OCI-LY3 (cell line): ENCODE measurements around the gene OR7C1.
A peak's percentile ranks its signal among the peaks of the same experiment; 100 is the strongest.
"Not testable (repeated sequence)": the region's sequence is repeated elsewhere in the genome, so short reads cannot be mapped to it uniquely, and the experiment has no call there.

Experiments used
- H2AFZ ChIP-seq: fragments of 200-600, 300-600 bp; shearing (Covaris generic); 2 replicates; pipeline ENCODE4 v1.6.0; 2014; ENCODE audit warnings: antibody characterized with exemption, low read depth, low read length
- H3K27ac ChIP-seq: fragments of 200-600, 300-600 bp; sonication (generic); 2 replicates; pipeline ENCODE4 v1.5.1; 2014; ENCODE audit warnings: mild to moderate bottlenecking, low read length, moderate library complexity, mixed read lengths
- H3K27me3 ChIP-seq: fragments of 200-600, 300-600 bp; sonication (generic); 2 replicates; pipeline ENCODE4 v1.6.1; 2014; ENCODE audit warnings: low read depth, low read length, mixed read lengths
- H3K36me3 ChIP-seq: fragments of 200-600, 300-600 bp; sonication (generic); replicated peaks from 2 replicates; pipeline ENCODE3; 2014; ENCODE audit warnings: low read depth, low read length, mixed read lengths
- H3K4me1 ChIP-seq: fragments of 300-600, 200-600 bp; sonication (generic); 2 replicates; pipeline ENCODE4 v1.6.1; 2014; ENCODE audit warnings: low read length, mixed read lengths
- H3K4me2 ChIP-seq: fragments of 200-600, 300-600 bp; sonication (generic); 2 replicates; pipeline ENCODE4 v1.6.1; 2014; ENCODE audit warnings: low read length, mixed read lengths
- H3K4me3 ChIP-seq: fragments of 300-600, 200-600 bp; sonication (generic); 2 replicates; pipeline ENCODE4 v1.5.1; 2014; ENCODE audit warnings: antibody characterized with exemption, mild to moderate bottlenecking, low read length, moderate library complexity
- H3K79me2 ChIP-seq: fragments of 300-600, 200-600 bp; shearing (Covaris generic); 2 replicates; pipeline ENCODE4 v1.6.1; 2014; ENCODE audit warnings: mild to moderate bottlenecking, low read length, mixed read lengths
- H3K9ac ChIP-seq: fragments of 300-600, 200-600 bp; shearing (Covaris generic); 2 replicates; pipeline ENCODE4 v1.6.0; 2014; ENCODE audit warnings: mild to moderate bottlenecking, low read length, moderate library complexity
- H3K9me3 ChIP-seq: fragments of 200-600, 300-600 bp; shearing (Covaris generic); 2 replicates; pipeline ENCODE4 v1.6.1; 2014; ENCODE audit warnings: low read length, mixed read lengths; ENCODE audit not compliant: insufficient read depth
- H4K20me1 ChIP-seq: fragments of 200-600, 300-600 bp; sonication (generic); 2 replicates; pipeline ENCODE4 v1.6.1; 2016; ENCODE audit warnings: low read length, mixed read lengths; ENCODE audit not compliant: insufficient read depth
- CTCF ChIP-seq: fragments of 200-600, 300-600 bp; sonication (generic); IDR thresholded peaks from 2 replicates; pipeline ENCODE4 v1.5.1; 2014; ENCODE audit warnings: antibody characterized with exemption, low read length, low read depth
- EZH2phosphoT487 ChIP-seq: fragments of 200-600 bp; shearing (Covaris generic); IDR thresholded peaks from 2 replicates; pipeline ENCODE4 v1.6.1; 2018; ENCODE audit warnings: antibody characterized with exemption, mixed run types, low read depth

The OR7C1 gene

DNA sequence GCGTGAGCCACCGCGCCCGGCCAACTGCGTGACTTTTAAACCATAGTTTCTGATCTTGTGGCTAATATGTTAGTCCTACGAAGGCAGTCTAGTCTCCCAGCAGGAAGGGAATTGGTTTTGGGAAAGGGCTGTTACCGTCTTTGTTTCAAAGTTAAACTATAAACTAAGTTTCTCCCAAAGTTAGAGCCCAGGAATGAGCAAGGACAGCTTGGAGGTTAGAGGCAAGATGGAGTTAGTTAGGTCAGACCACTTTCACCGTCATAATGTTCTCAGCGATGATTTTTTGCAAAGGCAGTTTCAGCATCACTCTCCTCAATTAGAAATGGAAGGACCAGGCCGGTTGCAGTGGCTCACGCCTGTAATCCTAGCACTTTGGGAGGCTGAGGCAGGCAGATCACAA, 39.0 kb downstream of the OR7C1 start:
- H3K4me1 ChIP-seq = no peaks in the 10 kb centered on the region
- H3K9me3 ChIP-seq = no peaks in the 10 kb centered on the region
- no peaks in the 10 kb centered on the region for H3K36me3 ChIP-seq
- no peaks in the 10 kb centered on the region for H3K79me2 ChIP-seq
- H3K9ac ChIP-seq = no peak overlapping the region
- H3K4me2 ChIP-seq = no peak overlapping the region
- H3K27ac ChIP-seq = no peak overlapping the region
- no peak for TF ChIP-seq EZH2phosphoT487
- TF ChIP-seq CTCF = no peak
- no peak overlapping the region for H3K4me3 ChIP-seq
- H3K27me3 ChIP-seq = peaks cover 29% of the 10 kb centered on the region
- no peak overlapping the region for H2AFZ ChIP-seq
- no peaks in the 10 kb centered on the region for H4K20me1 ChIP-seq

DNA sequence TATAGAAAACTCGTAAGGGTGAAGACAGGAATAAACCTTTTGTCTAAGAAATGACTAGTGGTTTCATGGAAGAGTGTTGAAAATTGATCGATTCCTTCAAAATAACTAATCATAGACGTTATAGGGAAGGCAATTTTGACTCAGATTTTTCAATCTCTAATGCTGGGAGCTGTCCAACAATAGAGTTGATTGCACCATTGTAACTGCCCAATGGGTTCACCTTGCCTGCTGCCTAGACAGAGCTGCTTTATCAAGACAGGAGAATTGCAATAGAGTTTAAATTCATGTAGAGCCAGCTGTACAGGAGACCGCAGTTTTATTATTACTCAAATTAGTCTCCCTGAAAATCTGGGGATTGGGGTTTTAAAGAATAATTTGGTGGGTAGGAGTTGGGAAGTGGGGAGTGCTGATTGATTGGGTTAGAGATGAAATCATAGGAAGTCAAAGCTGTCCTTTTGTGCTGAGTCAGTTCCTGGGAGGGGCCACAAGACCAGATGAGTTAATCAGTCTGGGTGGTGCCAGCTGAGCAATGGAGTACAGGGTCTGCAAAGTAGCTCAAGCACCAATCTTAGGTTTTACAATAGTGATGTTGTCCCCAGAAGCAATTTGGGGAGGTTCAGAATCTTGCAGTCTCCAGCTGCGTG, 39.8 kb downstream of the OR7C1 start:
- TF ChIP-seq CTCF (no peak), EZH2phosphoT487 (no peak)
- Histone ChIP-seq H3K9ac (no peak overlapping the region), H3K27ac (no peak overlapping the region), H3K79me2 (no peaks in the 10 kb centered on the region), H4K20me1 (no peaks in the 10 kb centered on the region), H3K36me3 (no peaks in the 10 kb centered on the region), H3K4me1 (no peaks in the 10 kb centered on the region), H3K4me3 (no peak overlapping the region), H3K27me3 (peaks cover 31% of the 10 kb centered on the region), H3K4me2 (no peak overlapping the region), H3K9me3 (no peaks in the 10 kb centered on the region), H2AFZ (no peak overlapping the region)

- not testable (repeated sequence) for H3K4me2 ChIP-seq, H4K20me1 ChIP-seq, H3K4me1 ChIP-seq, H3K4me3 ChIP-seq, H3K36me3 ChIP-seq, H2AFZ ChIP-seq, H3K9me3 ChIP-seq, H3K79me2 ChIP-seq, H3K27ac ChIP-seq, H3K9ac ChIP-seq
- H3K27me3 ChIP-seq = peaks cover 14% of the 10 kb centered on the region; the same call in 1 of the 2 replicates
Observed at GRCh38 chr19:14792250-14792649, 42.7 kb downstream of the OR7C1 start.

DNA sequence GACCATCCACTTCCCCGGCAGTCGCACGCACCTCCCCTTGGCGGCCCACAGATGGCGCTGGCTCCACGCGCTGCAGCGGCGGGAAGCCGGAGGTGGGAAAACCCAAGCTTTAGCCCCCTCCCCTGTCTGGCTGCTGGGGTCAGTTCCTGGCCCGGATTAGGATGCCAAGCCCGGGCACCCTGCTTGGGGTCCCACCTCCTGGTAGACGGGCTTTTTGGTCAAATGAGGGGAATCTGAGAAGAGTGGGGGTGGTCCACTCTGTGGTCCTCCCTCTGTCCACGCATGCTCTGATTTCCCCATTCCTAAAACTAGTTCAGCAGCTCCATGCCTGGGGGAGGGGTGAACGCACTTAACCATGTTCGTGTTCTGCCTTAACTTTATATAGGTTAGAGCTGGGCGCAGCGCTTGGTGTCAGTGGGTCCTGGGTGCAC, 48.5 kb downstream of the OR7C1 start:
- no peaks in the 10 kb centered on the region for H3K36me3 ChIP-seq
- H3K9me3 ChIP-seq = no peaks in the 10 kb centered on the region
- H3K4me2 ChIP-seq = peak overlapping the region; percentile 17
- peaks cover 6% of the 10 kb centered on the region; the same call in 1 of the 2 replicates for H3K27me3 ChIP-seq
- H3K4me3 ChIP-seq = no peak overlapping the region
- H3K9ac ChIP-seq = no peak overlapping the region
- H3K4me1 ChIP-seq = no peaks in the 10 kb centered on the region
- TF ChIP-seq CTCF (peak; percentile 74), EZH2phosphoT487 (no peak)
- H2AFZ ChIP-seq = peak overlapping the region; percentile 64; the same call in 1 of the 2 replicates
- H3K27ac ChIP-seq = no peak overlapping the region
- H4K20me1 ChIP-seq = no peaks in the 10 kb centered on the region
- H3K79me2 ChIP-seq = no peaks in the 10 kb centered on the region

DNA sequence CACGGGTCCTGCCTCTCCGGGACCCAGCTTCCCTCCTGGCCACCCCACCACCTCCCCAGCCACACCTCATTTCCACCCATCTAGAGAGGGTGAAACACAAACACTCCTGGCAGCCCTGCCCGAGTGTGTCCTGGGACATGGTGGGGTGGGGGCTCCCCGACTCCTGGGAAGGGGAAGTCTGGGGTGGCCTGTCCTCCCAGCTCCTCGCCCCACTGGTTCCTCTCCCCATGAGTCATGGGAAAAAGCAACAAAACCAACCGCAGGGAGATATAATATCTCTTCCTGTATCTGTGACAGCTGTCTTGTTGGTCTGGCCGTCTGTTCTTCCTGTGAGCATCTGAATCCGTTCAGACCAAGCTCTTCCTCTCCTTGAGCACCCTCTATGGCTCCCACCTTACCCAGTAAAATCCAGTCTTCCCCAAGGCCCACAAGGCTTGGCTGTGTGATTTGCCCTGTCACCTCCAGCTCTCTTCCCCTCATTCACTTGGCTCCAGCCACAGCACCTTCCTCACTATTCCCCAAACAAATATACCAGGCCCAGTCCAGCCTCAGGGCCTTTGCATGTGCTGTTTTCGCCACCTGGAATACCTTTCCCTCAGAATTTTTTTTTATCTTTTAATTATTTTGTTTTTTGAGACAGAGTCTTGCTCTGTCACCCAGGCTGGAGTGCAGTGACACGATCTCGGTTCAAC, 49.7 kb downstream of the OR7C1 start:
- not testable (repeated sequence) for H3K9ac ChIP-seq, H3K9me3 ChIP-seq, H3K4me2 ChIP-seq, H2AFZ ChIP-seq, H3K27me3 ChIP-seq, H3K36me3 ChIP-seq, H3K4me1 ChIP-seq, H4K20me1 ChIP-seq, H3K79me2 ChIP-seq, H3K4me3 ChIP-seq, H3K27ac ChIP-seq

- not testable (repeated sequence) for H3K4me2 ChIP-seq, H3K27ac ChIP-seq, H2AFZ ChIP-seq, H3K4me1 ChIP-seq, H4K20me1 ChIP-seq, H3K4me3 ChIP-seq, H3K36me3 ChIP-seq, H3K9me3 ChIP-seq, H3K27me3 ChIP-seq, H3K9ac ChIP-seq, H3K79me2 ChIP-seq
Observed at GRCh38 chr19:14784730-14785101, 50.3 kb downstream of the OR7C1 start.

- not testable (repeated sequence) for H3K27me3 ChIP-seq, H4K20me1 ChIP-seq, H2AFZ ChIP-seq, H3K4me1 ChIP-seq, H3K27ac ChIP-seq, H3K36me3 ChIP-seq, H3K4me3 ChIP-seq, H3K79me2 ChIP-seq, H3K9me3 ChIP-seq, H3K9ac ChIP-seq, H3K4me2 ChIP-seq
Observed at GRCh38 chr19:14783410-14783998, 51.5 kb downstream of the OR7C1 start.
